ENCODE results near the gene ZNF358.

The ZNF358 gene

DNA sequence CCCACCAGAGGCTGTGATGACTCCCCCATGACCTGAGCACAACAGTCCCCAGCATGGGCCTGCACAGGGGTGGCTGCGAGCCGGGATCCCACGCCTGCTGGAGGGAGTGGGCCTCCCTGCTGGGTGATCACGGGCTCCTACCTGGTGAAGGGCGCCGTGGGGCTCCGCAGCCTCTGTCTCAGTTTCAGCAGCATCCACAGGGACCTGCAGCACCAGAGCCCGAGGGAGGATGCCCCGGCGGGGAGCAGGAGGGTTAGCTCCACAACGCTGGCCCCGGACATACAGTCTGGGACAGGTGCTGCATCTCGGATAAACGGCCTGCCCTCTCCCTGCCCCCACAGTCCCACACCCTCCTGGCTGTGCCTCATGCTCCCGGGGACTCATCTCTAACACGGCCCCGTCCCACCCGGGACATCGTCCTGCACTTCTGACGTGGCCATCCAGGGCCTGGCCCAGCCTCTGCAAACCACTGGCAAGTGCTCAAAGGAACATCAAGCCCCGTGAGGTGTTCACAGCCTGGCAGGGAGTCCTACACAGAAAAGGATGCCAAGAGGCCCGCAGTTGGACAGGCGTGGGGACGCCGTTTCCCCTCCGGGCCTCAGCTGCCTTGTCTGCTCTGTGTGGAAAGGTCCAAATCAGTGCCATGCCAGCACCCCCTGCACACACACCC, 37.6 kb upstream of the ZNF358 start:
- Histone ChIP-seq H3K79me1 (ENCODE audit: low read length) (no peaks in the 10 kb centered on the region), H2AK5ac (ENCODE audit: low read length) (no peak overlapping the region), H3K27ac (ENCODE audit: low read depth, low read length) (no peak overlapping the region), H4K8ac (ENCODE audit: low read depth, low read length) (no peak overlapping the region), H3K4me2 (ENCODE audit: low read length) (no peak overlapping the region), H4K5ac (ENCODE audit: low read length) (no peak overlapping the region), H3K18ac (ENCODE audit: low read length) (no peak overlapping the region), H3K23ac (ENCODE audit: low read length) (no peak overlapping the region), H3K56ac (ENCODE audit: low read length) (no peak overlapping the region), H2BK5ac (ENCODE audit: low read length) (no peak overlapping the region), H2BK15ac (replicated peaks; ENCODE audit: low read depth) (no peak overlapping the region), H3K4me1 (ENCODE audit: control insufficient read depth, low read depth, low read length) (peaks cover under 1% of the 10 kb centered on the region), H3K4me3 (ENCODE audit: low read length) (no peak overlapping the region), H2BK120ac (ENCODE audit: low read depth, low read length) (no peak overlapping the region), H3K36me3 (ENCODE audit: control insufficient read depth, insufficient read depth, low read length) (no peaks in the 10 kb centered on the region), H3K27me3 (ENCODE audit: insufficient read depth, low read length, poor library complexity) (no peaks in the 10 kb centered on the region), H3K79me2 (ENCODE audit: control insufficient read depth, insufficient read depth, low read length) (no peaks in the 10 kb centered on the region), H3K4ac (ENCODE audit: low read depth, low read length) (no peak overlapping the region), H3K9ac (ENCODE audit: low read length) (no peak overlapping the region)
- no CpG with 5 or more reads among the region's 26 CpGs for WGBS (ENCODE audit: extremely low coverage, insufficient coverage, low lambda C conversion rate)
- DNase-seq, result no peak

DNA sequence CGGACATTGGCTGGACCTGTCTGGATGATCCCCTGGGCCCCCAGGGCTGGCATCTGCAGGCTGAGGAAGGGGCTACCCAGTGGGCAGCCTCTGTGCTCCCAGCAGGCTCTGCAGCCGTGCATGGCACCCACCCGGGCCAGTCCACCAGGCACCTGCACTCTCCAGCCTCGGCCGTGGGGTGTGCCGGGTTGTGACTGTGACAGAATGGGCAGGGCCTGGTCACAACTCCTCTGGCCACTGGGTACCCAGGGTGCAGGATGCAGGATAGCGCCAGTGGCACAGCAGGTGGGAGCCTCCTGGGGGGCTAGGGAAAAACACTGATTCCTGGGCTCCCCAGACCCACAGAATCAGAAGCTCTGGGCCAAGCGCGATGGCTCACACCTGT, 37.1 kb upstream of the ZNF358 start:
- no peak overlapping the region for H2BK5ac ChIP-seq (ENCODE audit: low read length)
- no peaks in the 10 kb centered on the region for H3K79me1 ChIP-seq (ENCODE audit: low read length)
- H3K4me1 ChIP-seq (ENCODE audit: control insufficient read depth, low read depth, low read length), result peaks cover 3% of the 10 kb centered on the region
- H3K27ac ChIP-seq (ENCODE audit: low read depth, low read length), result no peak overlapping the region
- H3K18ac ChIP-seq (ENCODE audit: low read length), result no peak overlapping the region
- H3K56ac ChIP-seq (ENCODE audit: low read length), result no peak overlapping the region
- H3K4me3 ChIP-seq (ENCODE audit: low read length), result no peak overlapping the region
- no peak overlapping the region for H3K9ac ChIP-seq (ENCODE audit: low read length)
- no peak overlapping the region for H4K5ac ChIP-seq (ENCODE audit: low read length)
- no peak overlapping the region for H4K8ac ChIP-seq (ENCODE audit: low read depth, low read length)
- DNase-seq, result no peak
- no CpG with 5 or more reads among the region's 9 CpGs for WGBS (ENCODE audit: extremely low coverage, insufficient coverage, low lambda C conversion rate)
- H2BK120ac ChIP-seq (ENCODE audit: low read depth, low read length), result no peak overlapping the region
- no peak overlapping the region for H3K23ac ChIP-seq (ENCODE audit: low read length)
- H3K27me3 ChIP-seq (ENCODE audit: insufficient read depth, low read length, poor library complexity), result no peaks in the 10 kb centered on the region
- H3K79me2 ChIP-seq (ENCODE audit: control insufficient read depth, insufficient read depth, low read length), result no peaks in the 10 kb centered on the region
- H2BK15ac ChIP-seq (replicated peaks; ENCODE audit: low read depth), result no peak overlapping the region
- H3K36me3 ChIP-seq (ENCODE audit: control insufficient read depth, insufficient read depth, low read length), result no peaks in the 10 kb centered on the region
- H3K4me2 ChIP-seq (ENCODE audit: low read length), result no peak overlapping the region
- no peak overlapping the region for H2AK5ac ChIP-seq (ENCODE audit: low read length)
- no peak overlapping the region for H3K4ac ChIP-seq (ENCODE audit: low read depth, low read length)

DNA sequence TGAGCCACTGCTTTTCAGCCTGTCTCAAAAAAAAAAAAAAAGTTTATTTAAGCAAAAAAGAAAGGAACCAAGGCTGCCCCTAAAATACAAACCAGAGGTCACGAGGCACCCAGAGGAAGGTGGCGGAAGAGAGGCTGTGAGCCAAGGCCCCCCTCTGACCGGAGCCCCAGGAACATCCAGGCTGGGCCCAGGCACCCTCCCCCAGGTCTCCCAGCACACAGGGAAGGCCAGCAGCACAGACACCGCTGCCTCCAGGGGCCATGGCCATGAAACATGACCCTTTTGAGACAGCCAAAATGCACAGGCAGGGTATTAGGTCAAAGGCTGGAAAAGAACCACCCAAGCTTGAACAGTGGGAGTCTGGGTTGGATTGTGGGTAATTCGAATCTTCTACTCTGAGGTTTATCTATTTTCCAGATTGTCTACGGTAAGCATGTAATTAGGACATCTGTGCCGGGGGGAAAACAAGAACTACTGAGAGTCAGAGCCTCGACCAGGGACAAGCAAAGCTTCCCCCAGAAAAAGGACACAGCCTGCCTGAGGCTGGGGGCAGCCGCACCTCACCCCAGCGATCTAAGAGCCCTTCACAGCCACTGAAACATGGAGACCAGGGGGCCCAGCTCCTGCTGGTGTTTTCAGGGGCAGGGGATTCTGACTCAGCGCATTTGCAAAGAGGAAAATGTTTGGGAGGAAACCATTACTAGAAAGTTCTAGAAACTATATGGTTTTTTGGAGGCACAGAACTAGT, 35.5 kb upstream of the ZNF358 start:
- Histone ChIP-seq H3K79me1 (ENCODE audit: low read length) (no peaks in the 10 kb centered on the region), H3K27ac (ENCODE audit: low read depth, low read length) (no peak overlapping the region)
- WGBS (ENCODE audit: extremely low coverage, insufficient coverage, low lambda C conversion rate), result no CpG with 5 or more reads among the region's 11 CpGs

DNA sequence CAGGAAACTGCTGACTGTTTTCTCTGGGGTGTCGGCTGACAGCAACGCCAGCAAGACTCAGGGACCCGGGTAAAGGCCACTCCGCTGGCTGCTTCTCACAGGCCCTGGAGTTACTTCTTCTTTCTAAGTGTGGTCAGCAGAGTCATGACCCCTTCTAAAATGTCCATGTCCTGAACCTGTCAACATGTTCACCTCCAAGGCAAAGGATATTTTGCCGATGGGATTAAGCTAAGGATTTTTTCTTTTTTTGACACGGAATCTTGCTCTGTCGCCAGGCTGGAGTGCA, 35.0 kb upstream of the ZNF358 start:
- Histone ChIP-seq H3K4me3 (ENCODE audit: low read length) (no peak overlapping the region), H3K4me1 (ENCODE audit: control insufficient read depth, low read depth, low read length) (peaks cover 3% of the 10 kb centered on the region), H2BK5ac (ENCODE audit: low read length) (no peak overlapping the region), H3K9ac (ENCODE audit: low read length) (no peak overlapping the region), H3K79me2 (ENCODE audit: control insufficient read depth, insufficient read depth, low read length) (no peaks in the 10 kb centered on the region), H3K4ac (ENCODE audit: low read depth, low read length) (no peak overlapping the region), H3K27me3 (ENCODE audit: insufficient read depth, low read length, poor library complexity) (no peaks in the 10 kb centered on the region), H4K5ac (ENCODE audit: low read length) (no peak overlapping the region), H3K23ac (ENCODE audit: low read length) (no peak overlapping the region), H3K4me2 (ENCODE audit: low read length) (no peak overlapping the region), H2AK5ac (ENCODE audit: low read length) (no peak overlapping the region), H3K56ac (ENCODE audit: low read length) (no peak overlapping the region), H4K8ac (ENCODE audit: low read depth, low read length) (no peak overlapping the region), H2BK120ac (ENCODE audit: low read depth, low read length) (no peak overlapping the region), H3K79me1 (ENCODE audit: low read length) (no peaks in the 10 kb centered on the region), H3K36me3 (ENCODE audit: control insufficient read depth, insufficient read depth, low read length) (no peaks in the 10 kb centered on the region), H2BK15ac (replicated peaks; ENCODE audit: low read depth) (no peak overlapping the region), H3K18ac (ENCODE audit: low read length) (no peak overlapping the region), H3K27ac (ENCODE audit: low read depth, low read length) (no peak overlapping the region)
- WGBS (ENCODE audit: extremely low coverage, insufficient coverage, low lambda C conversion rate), result no CpG with 5 or more reads among the region's 7 CpGs
- DNase-seq, result no peak

More for the DNA sequence above, 35.5 kb upstream of the ZNF358 start:
- Histone ChIP-seq H3K4me2 (ENCODE audit: low read length) (no peak overlapping the region), H3K4ac (ENCODE audit: low read depth, low read length) (no peak overlapping the region), H2BK120ac (ENCODE audit: low read depth, low read length) (no peak overlapping the region), H4K5ac (ENCODE audit: low read length) (no peak overlapping the region), H2BK5ac (ENCODE audit: low read length) (no peak overlapping the region), H3K18ac (ENCODE audit: low read length) (no peak overlapping the region), H3K56ac (ENCODE audit: low read length) (peak overlapping the region; percentile 25), H3K79me2 (ENCODE audit: control insufficient read depth, insufficient read depth, low read length) (no peaks in the 10 kb centered on the region), H3K36me3 (ENCODE audit: control insufficient read depth, insufficient read depth, low read length) (no peaks in the 10 kb centered on the region), H3K4me3 (ENCODE audit: low read length) (no peak overlapping the region), H3K4me1 (ENCODE audit: control insufficient read depth, low read depth, low read length) (peaks cover 3% of the 10 kb centered on the region), H2BK15ac (replicated peaks; ENCODE audit: low read depth) (no peak overlapping the region), H3K27me3 (ENCODE audit: insufficient read depth, low read length, poor library complexity) (no peaks in the 10 kb centered on the region), H2AK5ac (ENCODE audit: low read length) (no peak overlapping the region), H4K8ac (ENCODE audit: low read depth, low read length) (no peak overlapping the region), H3K9ac (ENCODE audit: low read length) (no peak overlapping the region), H3K23ac (ENCODE audit: low read length) (no peak overlapping the region)
- peak; percentile 11 for DNase-seq

DNA sequence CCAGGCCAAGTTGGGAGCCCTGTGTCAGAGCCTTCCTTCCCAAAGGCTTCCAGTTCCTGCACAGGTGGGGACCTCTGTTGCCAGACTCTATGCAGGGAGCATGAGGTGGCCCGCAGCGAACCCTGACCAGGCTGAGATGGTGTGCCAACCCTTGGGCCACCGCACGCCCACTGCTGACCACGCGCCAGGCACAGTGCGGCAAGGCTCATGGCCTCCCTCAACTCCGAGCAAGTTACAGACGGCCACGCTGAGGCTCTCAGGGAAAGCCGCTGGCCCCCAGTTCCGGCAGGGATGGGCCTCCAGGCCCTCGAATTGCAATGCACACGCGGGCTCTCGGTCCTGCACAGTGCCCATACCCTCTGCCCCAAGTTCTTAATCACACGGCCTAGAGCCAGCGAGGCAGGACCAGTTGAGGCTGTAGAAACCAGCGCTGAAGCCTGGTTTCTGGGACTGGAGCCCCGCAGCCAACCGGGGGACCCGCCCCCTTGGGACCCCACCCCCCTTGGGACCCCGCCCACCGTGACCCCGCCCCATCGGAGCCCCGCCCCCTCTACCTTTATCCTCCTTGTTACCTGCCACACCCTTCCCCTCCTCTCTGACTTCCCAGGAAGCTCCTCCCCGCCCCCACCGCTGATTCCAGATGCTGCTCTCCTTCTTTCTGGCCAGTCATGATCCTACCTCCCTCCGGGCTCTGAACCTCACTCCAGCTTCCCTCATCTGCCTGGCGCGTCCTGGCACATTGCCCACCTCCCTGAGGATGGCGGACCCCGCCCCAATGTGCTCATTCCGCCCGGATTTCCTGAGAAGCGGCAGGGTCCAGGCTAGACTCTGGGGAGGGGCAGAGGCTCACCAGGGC, 33.1 kb upstream of the ZNF358 start:
- Histone ChIP-seq H3K18ac (ENCODE audit: low read length) (no peak overlapping the region), H3K36me3 (ENCODE audit: control insufficient read depth, insufficient read depth, low read length) (no peaks in the 10 kb centered on the region), H3K27me3 (ENCODE audit: insufficient read depth, low read length, poor library complexity) (no peaks in the 10 kb centered on the region), H3K4me2 (ENCODE audit: low read length) (peak overlapping the region; percentile 75), H2AK5ac (ENCODE audit: low read length) (no peak overlapping the region), H3K27ac (ENCODE audit: low read depth, low read length) (no peak overlapping the region), H4K8ac (ENCODE audit: low read depth, low read length) (no peak overlapping the region), H3K23ac (ENCODE audit: low read length) (no peak overlapping the region), H3K79me1 (ENCODE audit: low read length) (no peaks in the 10 kb centered on the region), H3K4me3 (ENCODE audit: low read length) (no peak overlapping the region), H2BK120ac (ENCODE audit: low read depth, low read length) (no peak overlapping the region), H2BK15ac (replicated peaks; ENCODE audit: low read depth) (no peak overlapping the region), H3K4me1 (ENCODE audit: control insufficient read depth, low read depth, low read length) (peaks cover 3% of the 10 kb centered on the region), H4K5ac (ENCODE audit: low read length) (no peak overlapping the region), H3K79me2 (ENCODE audit: control insufficient read depth, insufficient read depth, low read length) (no peaks in the 10 kb centered on the region), H2BK5ac (ENCODE audit: low read length) (no peak overlapping the region), H3K56ac (ENCODE audit: low read length) (peak overlapping the region; percentile 86), H3K4ac (ENCODE audit: low read depth, low read length) (no peak overlapping the region), H3K9ac (ENCODE audit: low read length) (peak overlapping the region; percentile 68)
- no CpG with 5 or more reads among the region's 37 CpGs for WGBS (ENCODE audit: extremely low coverage, insufficient coverage, low lambda C conversion rate)
- peak; percentile 90 for DNase-seq
